Muscle layer of duodenum (tissue), 2 donors: ENCODE measurements around the gene IL23R.

Experiments used
- H3K27ac ChIP-seq: one replicate; pipeline ENCODE4 v1.7.0; 2013; ENCODE audit warnings: mild to moderate bottlenecking, low read length
- H3K27me3 ChIP-seq: one replicate; pipeline ENCODE4 v1.7.0; 2013; ENCODE audit warnings: low read depth, mild to moderate bottlenecking, control low read depth, low read length
- H3K36me3 ChIP-seq, 2 donors: one replicate each; pipeline ENCODE4 v1.7.0; 2013; ENCODE audit warnings: low read length in 2 of 2, control low read depth in 1 of 2, mild to moderate bottlenecking in 1 of 2; ENCODE audit not compliant: insufficient read depth in 2 of 2, control insufficient read depth in 1 of 2
- H3K4me1 ChIP-seq, 2 donors: one replicate each; pipeline ENCODE4 v1.7.0; 2013; ENCODE audit warnings: low read length in 2 of 2, mild to moderate bottlenecking in 2 of 2, control low read depth in 1 of 2, moderate library complexity in 1 of 2; ENCODE audit not compliant: insufficient read depth in 2 of 2, control insufficient read depth in 1 of 2
- H3K4me3 ChIP-seq, 2 donors: one replicate each; pipeline ENCODE4 v1.7.0; 2013; ENCODE audit warnings: low read length in 2 of 2, low read depth in 1 of 2, mild to moderate bottlenecking in 1 of 2
- H3K9me3 ChIP-seq, 2 donors: one replicate each; pipeline ENCODE4 v1.7.0; 2013; ENCODE audit warnings: low read length in 2 of 2, control low read depth in 1 of 2, mild to moderate bottlenecking in 1 of 2; ENCODE audit not compliant: control insufficient read depth in 1 of 2
- donor health status: healthy.

The IL23R gene

GRCh38 chr1:67250051-67250653 is 83.9 kb downstream of the IL23R start:
- H3K27ac ChIP-seq, result no peak overlapping the region
- no peaks in the 10 kb centered on the region for H3K9me3 ChIP-seq
- no peaks in the 10 kb centered on the region for H3K36me3 ChIP-seq
- H3K4me1 ChIP-seq, result no peaks in the 10 kb centered on the region
- no peak overlapping the region for H3K4me3 ChIP-seq
- H3K27me3 ChIP-seq, result no peaks in the 10 kb centered on the region

DNA sequence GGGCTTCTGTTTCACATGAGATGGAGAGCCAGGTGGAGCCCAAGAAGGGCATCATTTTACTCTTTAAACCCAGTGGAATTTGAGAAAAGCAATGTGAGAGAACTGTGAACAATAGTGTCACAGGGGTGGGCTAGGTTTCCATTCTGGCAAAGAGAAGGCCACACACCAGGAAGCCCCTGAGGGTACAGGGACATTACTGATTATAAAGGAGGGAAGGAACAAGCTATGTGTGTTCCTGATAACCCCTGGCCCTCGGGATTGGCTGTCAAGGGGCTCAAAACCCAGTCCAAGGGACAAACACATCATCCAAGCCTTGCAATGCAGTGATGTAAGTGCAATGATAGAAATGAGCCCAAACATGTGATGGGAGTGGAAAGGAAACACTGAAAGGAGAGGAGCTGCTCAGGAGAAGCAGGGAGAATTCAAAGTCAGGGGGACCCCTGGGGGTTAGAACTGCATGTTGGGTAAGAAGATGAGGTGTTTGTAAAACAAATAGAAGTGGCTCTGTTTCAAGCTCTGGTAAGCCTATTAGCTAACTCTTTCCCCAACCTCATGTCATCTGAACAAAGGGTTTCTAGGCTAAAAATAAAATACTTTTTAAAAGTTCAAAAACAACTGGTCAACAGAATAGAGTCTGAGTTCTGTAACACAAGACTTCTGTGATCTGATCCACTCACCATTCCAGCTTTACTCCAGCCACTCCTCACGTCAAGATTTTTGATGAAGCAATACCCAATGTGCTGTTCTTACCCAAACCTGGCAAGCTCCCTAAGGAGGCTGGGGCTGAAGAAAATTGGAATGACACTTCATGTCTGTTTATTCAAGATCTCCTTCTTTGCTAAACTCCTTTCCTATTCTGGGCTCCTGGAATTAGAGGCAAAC is 90.3 kb downstream of the IL23R start:
- Histone ChIP-seq H3K4me1 (no peaks in the 10 kb centered on the region), H3K27me3 (no peaks in the 10 kb centered on the region), H3K9me3 (no peaks in the 10 kb centered on the region), H3K27ac (no peak overlapping the region), H3K4me3 (no peak overlapping the region), H3K36me3 (no peaks in the 10 kb centered on the region)

- Histone ChIP-seq H3K4me3 (no peak overlapping the region), H3K27me3 (no peaks in the 10 kb centered on the region), H3K4me1 (no peaks in the 10 kb centered on the region), H3K36me3 (no peaks in the 10 kb centered on the region), H3K9me3 (no peaks in the 10 kb centered on the region), H3K27ac (no peak overlapping the region)
Observed at GRCh38 chr1:67257173-67257535, 90.9 kb downstream of the IL23R start.

DNA sequence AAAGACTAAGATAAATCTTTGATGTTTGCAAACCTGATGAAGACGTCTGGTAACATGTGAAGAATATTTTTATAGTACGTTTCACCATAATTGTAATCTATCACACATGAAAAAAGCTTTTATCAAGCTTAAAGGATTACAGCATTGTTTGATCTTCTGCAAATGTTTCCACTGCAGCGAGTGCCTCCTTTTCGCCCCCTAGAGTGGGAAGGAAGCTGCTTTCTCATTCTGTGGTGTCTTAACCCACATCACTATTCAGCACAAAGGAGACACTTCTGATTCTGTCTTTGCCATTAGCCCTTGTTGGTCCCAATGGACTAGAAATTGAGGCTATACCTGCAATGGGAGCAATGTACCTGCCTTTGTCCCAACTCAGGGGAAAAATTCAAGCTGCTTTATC is 95.4 kb downstream of the IL23R start:
- no peaks in the 10 kb centered on the region for H3K9me3 ChIP-seq

DNA sequence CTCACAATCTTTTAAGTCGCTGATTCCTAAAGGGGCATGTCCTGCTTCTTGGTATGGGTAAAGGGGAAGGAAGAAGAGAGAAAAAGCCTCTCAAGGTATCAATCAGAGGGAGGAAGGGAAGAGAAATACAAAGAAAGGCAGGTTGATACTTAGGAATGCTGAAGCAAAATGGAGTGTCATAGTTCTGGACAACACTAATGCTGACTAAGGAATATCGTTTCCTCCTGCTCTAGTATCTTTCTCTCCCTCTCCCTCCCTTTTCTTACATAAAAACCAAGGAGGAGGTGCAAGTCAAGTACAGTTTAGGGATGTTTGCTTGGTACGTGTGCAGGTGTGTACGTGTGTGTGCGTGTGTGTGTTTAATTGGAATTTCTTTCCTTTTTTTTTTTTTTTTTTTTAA is 96.5 kb downstream of the IL23R start:
- H3K4me1 ChIP-seq, result no peaks in the 10 kb centered on the region
- no peak overlapping the region for H3K4me3 ChIP-seq
- H3K9me3 ChIP-seq, result no peaks in the 10 kb centered on the region
- no peaks in the 10 kb centered on the region for H3K36me3 ChIP-seq
- H3K27me3 ChIP-seq, result no peaks in the 10 kb centered on the region
- H3K27ac ChIP-seq, result no peak overlapping the region

More for the DNA sequence above, 95.4 kb downstream of the IL23R start:
- Histone ChIP-seq H3K27me3 (no peaks in the 10 kb centered on the region), H3K4me1 (no peaks in the 10 kb centered on the region), H3K36me3 (no peaks in the 10 kb centered on the region), H3K4me3 (no peak overlapping the region), H3K27ac (no peak overlapping the region)

- no peak overlapping the region for H3K4me3 ChIP-seq
- no peaks in the 10 kb centered on the region for H3K4me1 ChIP-seq
- no peaks in the 10 kb centered on the region for H3K9me3 ChIP-seq
- no peaks in the 10 kb centered on the region for H3K36me3 ChIP-seq
- no peak overlapping the region for H3K27ac ChIP-seq
- H3K27me3 ChIP-seq, result no peaks in the 10 kb centered on the region
Observed at GRCh38 chr1:67264152-67264551, 97.9 kb downstream of the IL23R start.

GRCh38 chr1:67264899-67265298 is 98.6 kb downstream of the IL23R start:
- no peaks in the 10 kb centered on the region for H3K4me1 ChIP-seq
- H3K4me3 ChIP-seq, result no peak overlapping the region
- H3K27me3 ChIP-seq, result no peaks in the 10 kb centered on the region
- no peak overlapping the region for H3K27ac ChIP-seq
- no peaks in the 10 kb centered on the region for H3K9me3 ChIP-seq
- no peaks in the 10 kb centered on the region for H3K36me3 ChIP-seq

DNA sequence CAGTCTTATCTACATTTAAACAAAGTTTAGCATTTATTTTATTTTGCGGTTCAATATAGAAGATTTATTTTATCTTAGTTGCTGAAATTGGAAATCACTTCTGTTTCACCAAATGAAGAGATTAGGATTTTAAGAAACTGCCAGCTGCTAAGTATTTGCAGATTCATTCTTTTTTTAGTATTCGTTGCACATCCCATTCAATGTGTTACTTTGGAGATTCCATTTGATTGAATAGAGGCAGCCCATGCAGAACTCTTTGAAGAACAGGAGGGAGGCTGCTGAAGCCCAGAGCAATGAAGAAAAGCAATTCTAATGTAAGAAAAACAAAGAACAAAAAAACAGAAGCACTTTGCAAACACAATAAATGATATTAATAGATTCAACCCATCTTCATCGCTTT is 102.8 kb downstream of the IL23R start:
- Histone ChIP-seq H3K4me3 (no peak overlapping the region), H3K27me3 (no peaks in the 10 kb centered on the region), H3K4me1 (no peaks in the 10 kb centered on the region), H3K9me3 (peaks cover 0 to 6% of the 10 kb centered on the region in 2 donors), H3K36me3 (no peaks in the 10 kb centered on the region), H3K27ac (no peak overlapping the region)

- H3K4me3 ChIP-seq, result no peak overlapping the region
- no peaks in the 10 kb centered on the region for H3K27me3 ChIP-seq
- no peaks in the 10 kb centered on the region for H3K4me1 ChIP-seq
- peaks cover 0 to 6% of the 10 kb centered on the region in 2 donors for H3K9me3 ChIP-seq
- H3K27ac ChIP-seq, result no peak overlapping the region
- H3K36me3 ChIP-seq, result no peaks in the 10 kb centered on the region
Observed at GRCh38 chr1:67270541-67270940, 104.3 kb downstream of the IL23R start.

DNA sequence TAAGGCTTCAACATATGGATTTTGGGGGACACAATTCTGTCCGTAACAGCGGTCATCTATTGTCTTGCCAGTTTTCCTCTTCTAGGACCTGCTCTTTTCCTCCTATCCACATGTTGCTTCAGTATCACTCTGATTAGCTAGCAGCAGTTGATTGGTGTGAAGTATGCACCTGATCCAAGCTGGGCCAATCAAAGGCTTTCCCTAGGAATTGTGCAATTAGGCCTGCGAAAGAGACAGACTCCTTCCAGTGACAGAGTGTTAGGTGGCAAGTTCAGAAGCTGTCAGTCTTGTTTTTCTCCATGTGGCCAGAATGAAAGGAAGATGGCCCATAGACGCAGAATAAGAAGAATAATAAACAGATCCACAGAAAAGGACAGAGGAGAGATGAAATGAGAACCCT is 107.3 kb downstream of the IL23R start:
- Histone ChIP-seq H3K27me3 (no peaks in the 10 kb centered on the region), H3K4me1 (no peaks in the 10 kb centered on the region), H3K4me3 (no peak overlapping the region), H3K9me3 (peaks cover 0 to 6% of the 10 kb centered on the region in 2 donors), H3K27ac (no peak overlapping the region), H3K36me3 (no peaks in the 10 kb centered on the region)

- Histone ChIP-seq H3K4me3 (no peak overlapping the region), H3K27ac (no peak overlapping the region), H3K4me1 (no peaks in the 10 kb centered on the region), H3K27me3 (no peaks in the 10 kb centered on the region), H3K36me3 (no peaks in the 10 kb centered on the region), H3K9me3 (peaks cover 0 to 6% of the 10 kb centered on the region in 2 donors)
Observed at GRCh38 chr1:67274623-67275325, 108.5 kb downstream of the IL23R start.
